Endothelial cell of umbilical vein (primary cell): ENCODE data around the gene SPIRE2.
"Not testable (repeated sequence)": the region's sequence is repeated elsewhere in the genome, so short reads cannot be mapped to it uniquely, and the experiment has no call there.

Experiments used
- CTCF ChIP-seq, 2 donors: IDR thresholded peaks; 1 replicate in 1 of 2; 2 replicates in 1 of 2; pipeline ENCODE4 v1.5.1; 2011; ENCODE audit warnings: low read length in 2 of 2, mild to moderate bottlenecking in 2 of 2, moderate library complexity in 2 of 2, control low read depth in 1 of 2, inconsistent platforms in 1 of 2, low read depth in 1 of 2; ENCODE audit not compliant: insufficient read depth in 1 of 2; ENCODE audit errors: extremely low read depth in 1 of 2
- EZH2 ChIP-seq: IDR thresholded peaks from 2 replicates; pipeline ENCODE4 v1.6.1; 2012; ENCODE audit warnings: borderline replicate concordance, low read depth, mild to moderate bottlenecking, moderate library complexity, low read length, inconsistent platforms; ENCODE audit not compliant: severe bottlenecking
- JUN ChIP-seq: IDR thresholded peaks from 2 replicates; pipeline ENCODE4 v1.6.1; 2011; ENCODE audit warnings: borderline replicate concordance, low read depth; ENCODE audit not compliant: insufficient read length, insufficient read depth
- MYC ChIP-seq: IDR thresholded peaks from one replicate; pipeline ENCODE4 v1.6.1; 2011; ENCODE audit warnings: mild to moderate bottlenecking, low read depth, low read length
- POLR2A ChIP-seq: IDR thresholded peaks from 2 replicates; pipeline ENCODE4 v1.6.1; 2012; ENCODE audit warnings: low read depth, mild to moderate bottlenecking, control low read depth, low read length
- POLR2AphosphoS5 ChIP-seq: IDR thresholded peaks from 2 replicates; pipeline ENCODE4 v1.6.1; 2012; ENCODE audit warnings: low read depth, mild to moderate bottlenecking, control low read depth, low read length, moderate library complexity; ENCODE audit not compliant: insufficient read depth
- TF ChIP-seq, protein P1 (sequence below): IDR thresholded peaks from 2 replicates; pipeline ENCODE4 v1.6.1; 2011; ENCODE audit not compliant: insufficient read depth, insufficient read length

DNA sequence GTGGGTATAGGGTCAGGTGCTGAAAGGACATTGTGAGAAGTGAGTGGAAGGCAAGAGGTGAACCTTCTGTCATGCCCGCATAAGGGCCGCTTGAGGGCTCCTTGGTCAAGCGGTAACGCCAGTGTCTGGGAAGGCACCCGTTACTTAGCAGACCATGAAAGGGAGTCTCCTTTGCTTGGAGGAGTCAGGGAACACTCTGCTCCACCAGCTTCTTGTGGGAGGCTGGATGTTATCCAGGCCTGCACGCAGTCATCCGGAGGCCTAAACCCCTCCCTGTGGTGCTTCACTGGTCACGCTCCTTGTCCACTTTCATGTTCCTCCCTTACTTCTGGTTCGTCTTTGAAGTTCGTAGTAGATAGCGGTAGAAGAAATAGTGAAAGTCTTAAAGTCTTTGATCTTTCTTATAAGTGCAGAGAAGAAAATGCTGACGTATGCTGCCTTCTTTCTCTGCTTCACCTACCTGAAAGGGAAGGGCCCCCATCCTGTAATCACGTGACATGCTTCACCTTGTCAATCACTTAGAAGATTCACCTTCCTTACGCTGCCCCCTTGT lies 9.3 kb upstream of the SPIRE2 start:
- not testable (repeated sequence) for TF ChIP-seq JUN; CTCF (IDR thresholded peaks at IDR 0.05; ENCODE audit: extremely low read depth in 1 of 2, insufficient read depth in 1 of 2, low read depth in 1 of 2, low read length in 2 of 2); POLR2A; POLR2AphosphoS5; EZH2; MYC
- TF ChIP-seq, protein P1, sequence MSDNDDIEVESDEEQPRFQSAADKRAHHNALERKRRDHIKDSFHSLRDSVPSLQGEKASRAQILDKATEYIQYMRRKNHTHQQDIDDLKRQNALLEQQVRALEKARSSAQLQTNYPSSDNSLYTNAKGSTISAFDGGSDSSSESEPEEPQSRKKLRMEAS, result not testable (repeated sequence)
